Upper lobe of right lung (tissue), 1 donor: ENCODE measurements around the gene FSD2. TPM values are rescaled to one million over a fixed set of nuclear protein-coding genes. Genes with fewer than 3 reads are reported as not detected.

Experiments used
- ATAC-seq: fragments of 200-7000 bp; cut with Tn5 transposase; one replicate; pipeline ENCODE4 v1.9.1; 2020; ENCODE audit warnings: mild to moderate bottlenecking, moderate library complexity
- DNase-seq: peaks from one replicate; pipeline ENCODE4 v3.0.0-alpha.2; 2020
- H3K27ac ChIP-seq: fragments of 200-600 bp; one replicate; pipeline ENCODE4 v1.8.0; 2022
- H3K27me3 ChIP-seq: fragments of 200-600 bp; one replicate; pipeline ENCODE4 v1.8.0; 2022; ENCODE audit warnings: mild to moderate bottlenecking
- H3K36me3 ChIP-seq: fragments of 200-600 bp; one replicate; pipeline ENCODE4 v1.8.0; 2022
- H3K4me1 ChIP-seq: fragments of 200-600 bp; one replicate; pipeline ENCODE4 v1.8.0; 2022
- H3K4me3 ChIP-seq: fragments of 200-600 bp; one replicate; pipeline ENCODE4 v1.8.0; 2022; ENCODE audit warnings: mild to moderate bottlenecking
- H3K9me3 ChIP-seq: fragments of 200-600 bp; one replicate; pipeline ENCODE4 v1.8.0; 2022
- intact Hi-C: fragments of 100-400 bp; cut with DNase I; formaldehyde crosslinking; loops from one replicate; pipeline ENCODE4 v1.11.0; 2022
- total RNA-seq: library from RNA; stranded (reverse); fragmentation: NEBNext Ultra II Directional; extraction: Animal tissue kit (Norgen Biotek cat#: 25700); gene quantifications from one replicate; pipeline ENCODE4 v1.2.1, GENCODE V29; 2021
- TF ChIP-seq, protein P1 (sequence below): fragments of 200-600 bp; IDR thresholded peaks from one replicate; pipeline ENCODE4 v1.8.0; 2022; ENCODE audit warnings: antibody characterized with exemption
- donor health status: DM: no; HTN: yes; CAD: no; lungs with severe emphysema.

The FSD2 gene
- total RNA-seq, 1 donor from 2014 or later, result not detected

DNA sequence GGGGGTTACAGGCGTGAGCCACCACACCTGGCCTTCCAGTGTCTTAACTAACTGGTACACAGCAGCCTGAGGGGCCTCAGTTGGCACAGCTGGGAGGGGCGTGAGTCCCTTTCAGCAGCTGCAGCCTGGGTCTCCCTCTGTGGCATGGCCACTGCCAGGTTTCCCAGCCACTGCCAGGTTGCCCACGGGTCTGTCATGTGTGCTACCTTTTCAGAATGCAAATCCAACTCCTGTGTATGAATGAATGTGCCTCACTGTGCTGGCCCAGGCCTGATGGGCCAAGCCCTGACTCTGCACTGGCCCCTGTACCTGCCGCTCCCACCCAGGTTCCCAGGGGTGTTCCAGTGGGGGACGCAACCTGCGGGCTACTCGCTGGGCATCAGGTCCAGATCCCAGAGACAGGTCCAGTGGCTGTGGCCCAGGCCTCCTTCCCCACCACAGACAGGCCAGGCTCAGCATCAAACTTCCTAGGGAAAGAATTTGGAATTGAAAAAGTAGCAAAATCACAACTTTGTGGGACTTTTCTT lies 29.6 kb upstream of the FSD2 start:
- no peaks in the 10 kb centered on the region for H3K27me3 ChIP-seq
- intact Hi-C loops, result no loop called here
- no peak for DNase-seq
- H3K9me3 ChIP-seq, result no peaks in the 10 kb centered on the region
- H3K4me1 ChIP-seq, result peaks cover 10% of the 10 kb centered on the region
- TF ChIP-seq, protein P1, sequence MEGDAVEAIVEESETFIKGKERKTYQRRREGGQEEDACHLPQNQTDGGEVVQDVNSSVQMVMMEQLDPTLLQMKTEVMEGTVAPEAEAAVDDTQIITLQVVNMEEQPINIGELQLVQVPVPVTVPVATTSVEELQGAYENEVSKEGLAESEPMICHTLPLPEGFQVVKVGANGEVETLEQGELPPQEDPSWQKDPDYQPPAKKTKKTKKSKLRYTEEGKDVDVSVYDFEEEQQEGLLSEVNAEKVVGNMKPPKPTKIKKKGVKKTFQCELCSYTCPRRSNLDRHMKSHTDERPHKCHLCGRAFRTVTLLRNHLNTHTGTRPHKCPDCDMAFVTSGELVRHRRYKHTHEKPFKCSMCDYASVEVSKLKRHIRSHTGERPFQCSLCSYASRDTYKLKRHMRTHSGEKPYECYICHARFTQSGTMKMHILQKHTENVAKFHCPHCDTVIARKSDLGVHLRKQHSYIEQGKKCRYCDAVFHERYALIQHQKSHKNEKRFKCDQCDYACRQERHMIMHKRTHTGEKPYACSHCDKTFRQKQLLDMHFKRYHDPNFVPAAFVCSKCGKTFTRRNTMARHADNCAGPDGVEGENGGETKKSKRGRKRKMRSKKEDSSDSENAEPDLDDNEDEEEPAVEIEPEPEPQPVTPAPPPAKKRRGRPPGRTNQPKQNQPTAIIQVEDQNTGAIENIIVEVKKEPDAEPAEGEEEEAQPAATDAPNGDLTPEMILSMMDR, result no peak
- no peak for ATAC-seq
- H3K4me3 ChIP-seq, result no peak overlapping the region
- no peak overlapping the region for H3K27ac ChIP-seq
- H3K36me3 ChIP-seq, result peaks cover 70% of the 10 kb centered on the region

DNA sequence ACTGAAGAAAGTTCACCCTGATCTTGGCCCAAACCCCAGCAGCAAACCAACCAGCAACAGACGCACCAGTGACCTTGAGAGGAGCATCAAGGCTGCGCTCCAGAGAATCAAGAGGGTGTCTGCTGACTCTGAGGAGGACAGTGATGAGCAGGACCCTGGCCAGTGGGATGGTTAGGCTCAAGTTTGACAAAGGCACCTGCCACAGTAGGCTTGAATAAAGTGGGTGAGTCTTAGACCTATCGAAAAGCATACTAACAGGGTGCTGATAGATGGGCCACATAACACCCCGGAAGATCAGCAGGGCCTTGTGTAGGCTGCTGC lies 27.5 kb upstream of the FSD2 start:
- no peak for ATAC-seq
- peaks cover 10% of the 10 kb centered on the region for H3K4me1 ChIP-seq
- intact Hi-C loops, result no loop called here
- no peak for DNase-seq
- H3K9me3 ChIP-seq, result no peaks in the 10 kb centered on the region
- H3K36me3 ChIP-seq, result peaks cover 92% of the 10 kb centered on the region
- no peak overlapping the region for H3K4me3 ChIP-seq
- H3K27ac ChIP-seq, result no peak overlapping the region
- TF ChIP-seq, protein P1, result no peak
- H3K27me3 ChIP-seq, result no peaks in the 10 kb centered on the region

DNA sequence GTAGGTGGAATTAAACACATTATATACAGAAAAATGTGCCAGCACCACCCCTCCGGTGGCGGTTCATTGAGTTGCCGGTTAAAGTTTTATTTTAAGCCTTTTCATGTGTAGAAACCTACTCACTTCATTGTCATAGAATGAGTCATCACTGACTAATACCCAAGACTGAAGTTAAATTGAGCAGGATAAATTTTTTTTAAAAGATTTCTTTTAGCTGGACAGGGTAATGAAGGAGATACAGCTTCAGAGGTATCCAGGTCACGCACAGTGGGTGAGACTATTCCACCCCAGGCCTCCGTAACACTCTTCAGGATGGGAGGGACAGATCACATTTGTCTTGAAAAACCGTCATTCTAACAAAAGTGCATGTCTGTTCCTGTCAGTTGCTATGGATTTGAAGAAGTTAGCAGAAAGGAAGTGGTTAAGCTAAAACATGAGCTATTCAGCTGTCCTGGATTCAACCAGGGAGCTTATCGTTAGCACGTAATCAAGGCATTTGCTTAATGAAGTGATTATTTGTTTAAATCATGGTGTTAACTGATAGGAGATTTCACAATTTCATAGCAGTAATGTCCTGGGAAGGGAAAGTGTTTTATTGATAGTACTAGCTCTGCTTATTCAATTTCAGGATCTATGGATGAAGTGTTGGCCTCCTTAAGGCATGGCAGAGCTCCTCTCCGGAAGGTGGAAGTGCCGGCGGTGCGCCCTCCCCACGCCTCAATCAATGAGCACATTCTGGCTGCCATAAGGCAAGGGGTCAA lies 26.9 kb upstream of the FSD2 start:
- Histone ChIP-seq H3K27ac (peak overlapping the region; percentile 0), H3K9me3 (no peaks in the 10 kb centered on the region), H3K4me1 (peaks cover 10% of the 10 kb centered on the region), H3K27me3 (no peaks in the 10 kb centered on the region), H3K36me3 (peaks cover 97% of the 10 kb centered on the region), H3K4me3 (no peak overlapping the region)
- DNase-seq (no peak), ATAC-seq (peak; percentile 51)
- TF ChIP-seq, protein P1, result no peak
- intact Hi-C loops, result no loop called here

DNA sequence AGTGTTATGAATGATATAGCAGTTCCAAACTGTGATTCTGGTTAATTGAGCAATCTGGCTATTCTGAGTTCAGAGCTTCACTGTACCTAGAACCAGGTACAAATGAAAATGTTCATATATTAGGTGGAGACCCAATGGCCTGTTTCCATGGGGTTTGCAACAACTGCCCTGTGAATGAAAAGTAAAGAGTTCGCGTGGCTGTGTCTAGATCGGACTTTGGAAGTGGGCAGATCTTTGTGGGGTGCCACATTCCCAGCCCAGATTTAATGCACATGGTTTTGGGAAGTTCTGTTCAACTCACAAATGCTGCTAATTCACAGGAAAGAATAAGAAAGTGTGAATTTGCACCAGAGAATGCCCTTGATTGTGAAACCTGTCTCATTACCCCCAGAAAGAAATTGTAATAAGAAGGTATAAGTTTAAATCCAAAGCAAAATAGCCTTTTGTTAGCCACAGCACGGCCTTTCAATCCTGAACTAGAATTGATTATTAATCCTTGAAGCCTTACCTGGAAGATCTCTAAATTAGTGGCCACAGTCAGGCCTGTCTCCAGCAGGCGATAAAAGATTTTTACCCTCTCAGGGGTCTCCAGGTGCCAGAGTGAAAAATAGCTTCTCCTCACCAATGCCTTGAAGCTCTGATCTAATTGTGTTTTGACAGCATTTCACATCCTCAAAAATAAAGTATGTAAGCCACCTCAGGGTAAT lies 26.2 kb upstream of the FSD2 start:
- TF ChIP-seq, protein P1, result no peak
- intact Hi-C loops, result no loop called here
- Histone ChIP-seq H3K9me3 (no peaks in the 10 kb centered on the region), H3K4me1 (peaks cover 10% of the 10 kb centered on the region), H3K4me3 (no peak overlapping the region), H3K36me3 (peaks cover 98% of the 10 kb centered on the region), H3K27me3 (no peaks in the 10 kb centered on the region), H3K27ac (peak overlapping the region; percentile 0)
- no peak for ATAC-seq
- no peak for DNase-seq

DNA sequence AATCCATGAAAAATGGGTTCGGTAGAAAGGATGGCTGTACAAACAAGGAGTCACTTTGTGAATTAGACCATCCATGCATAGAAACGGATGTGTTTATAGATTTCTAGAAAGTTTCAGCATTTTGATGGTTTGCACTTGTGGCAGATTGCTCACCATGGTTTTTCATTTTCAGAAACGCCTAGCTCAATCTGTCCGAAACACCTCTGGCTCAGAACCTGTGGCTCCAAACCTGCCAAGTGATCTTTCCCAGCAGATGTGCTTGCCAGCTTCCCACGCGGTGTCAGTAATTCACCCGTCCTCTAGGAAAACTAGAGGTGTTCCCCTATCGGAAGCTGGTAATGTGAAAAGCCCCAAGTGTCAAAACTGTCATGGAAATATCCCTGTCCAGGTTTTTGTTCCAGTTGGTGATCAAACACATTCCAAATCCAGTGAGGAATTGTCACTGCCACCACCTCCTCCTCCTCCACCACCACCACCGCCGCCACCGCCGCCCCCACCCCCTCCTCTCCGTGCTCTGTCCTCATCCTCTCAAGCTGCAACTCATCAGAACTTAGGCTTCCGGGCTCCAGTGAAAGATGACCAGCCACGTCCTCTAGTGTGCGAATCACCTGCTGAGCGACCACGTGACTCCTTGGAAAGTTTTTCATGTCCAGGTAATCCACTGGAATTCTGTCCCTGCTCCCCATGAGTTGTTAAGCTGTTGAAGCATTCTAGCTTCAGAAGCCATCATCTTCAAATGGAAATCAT lies 24.7 kb upstream of the FSD2 start:
- no peaks in the 10 kb centered on the region for H3K9me3 ChIP-seq
- intact Hi-C loops, result no loop called here
- no peak overlapping the region for H3K27ac ChIP-seq
- peaks cover 10% of the 10 kb centered on the region for H3K4me1 ChIP-seq
- TF ChIP-seq, protein P1, result no peak
- no peak overlapping the region for H3K4me3 ChIP-seq
- no peaks in the 10 kb centered on the region for H3K27me3 ChIP-seq
- peaks cover 98% of the 10 kb centered on the region for H3K36me3 ChIP-seq
- DNase-seq (no peak), ATAC-seq (no peak)
